Fibroblast of lung (primary cell): ENCODE data around the gene STYXL2. TPM values are rescaled to one million over a fixed set of nuclear protein-coding genes. Genes with fewer than 3 reads are reported as not detected.

Source experiments
- DNase-seq, 2 donors: peaks; one replicate each; pipeline versions ENCODE4 v3.0.0 to v3.0.0-alpha.2; 2010; ENCODE audit warnings: low read depth in 2 of 2
- H2AFZ ChIP-seq: 2 replicates; pipeline ENCODE4 v1.5.1; 2012; ENCODE audit warnings: low read length, control low read depth, inconsistent platforms
- H3K27ac ChIP-seq: 2 replicates; pipeline ENCODE4 v1.5.1; 2011; ENCODE audit warnings: low read length, control low read depth; ENCODE audit not compliant: insufficient read depth
- H3K27me3 ChIP-seq: 2 replicates; pipeline ENCODE4 v1.5.1; 2011; ENCODE audit warnings: mild to moderate bottlenecking, low read length; ENCODE audit not compliant: control insufficient read depth, insufficient read depth
- H3K36me3 ChIP-seq: 2 replicates; pipeline ENCODE4 v1.5.1; 2011; ENCODE audit warnings: low read length; ENCODE audit not compliant: control insufficient read depth, insufficient read depth
- H3K4me1 ChIP-seq: 2 replicates; pipeline ENCODE4 v1.5.1; 2011; ENCODE audit warnings: low read length; ENCODE audit not compliant: control insufficient read depth, insufficient read depth; ENCODE audit errors: extremely low read depth
- H3K4me2 ChIP-seq: 2 replicates; pipeline ENCODE4 v1.5.1; 2011; ENCODE audit warnings: low read length, control low read depth; ENCODE audit not compliant: insufficient read depth; ENCODE audit errors: extremely low read depth
- H3K4me3 ChIP-seq, 4 experiments: fragments of 200-600 bp in 1 of 4; sonication (generic) in 1 of 4; replicated peaks in 1 of 4; 2 replicates each; pipeline ENCODE4 v1.5.1; 2011 to 2016; ENCODE audit warnings: low read length in 4 of 4, low read depth in 3 of 4, mild to moderate bottlenecking in 3 of 4, control low read depth in 2 of 4, inconsistent platforms in 1 of 4, mixed read lengths in 1 of 4; ENCODE audit not compliant: insufficient read depth in 1 of 4; ENCODE audit errors: control extremely low read depth in 1 of 4
- H3K79me2 ChIP-seq: 2 replicates; pipeline ENCODE4 v1.5.1; 2012; ENCODE audit warnings: mild to moderate bottlenecking, low read length, inconsistent platforms; ENCODE audit not compliant: control insufficient read depth, insufficient read depth
- H3K9ac ChIP-seq: 2 replicates; pipeline ENCODE4 v1.5.1; 2011; ENCODE audit warnings: mild to moderate bottlenecking, low read length, control low read depth; ENCODE audit not compliant: insufficient read depth
- H3K9me3 ChIP-seq: 2 replicates; pipeline ENCODE4 v1.5.1; 2012; ENCODE audit warnings: low read depth, low read length; ENCODE audit not compliant: control insufficient read depth, insufficient read depth
- H4K20me1 ChIP-seq: 2 replicates; pipeline ENCODE4 v1.5.1; 2011; ENCODE audit warnings: low read length; ENCODE audit not compliant: control insufficient read depth, insufficient read depth; ENCODE audit errors: extremely low read depth
- CTCF ChIP-seq, 2 donors: IDR thresholded peaks in 1 of 2; conservative IDR thresholded peaks in 1 of 2; 1 replicate in 1 of 2; 2 replicates in 1 of 2; pipeline ENCODE4 v1.5.1; 2011 to 2012; ENCODE audit warnings: low read length in 2 of 2, control low read depth in 1 of 2, inconsistent platforms in 1 of 2, low read depth in 1 of 2, mild to moderate bottlenecking in 1 of 2
- EZH2 ChIP-seq: IDR thresholded peaks from 2 replicates; pipeline ENCODE4 v1.5.1; 2012; ENCODE audit warnings: low read length, control low read depth, mild to moderate bottlenecking; ENCODE audit errors: missing control alignments
- polyA plus RNA-seq, 2 donors: library from polyadenylated mRNA; depleted of rRNA in 1 of 2; stranded (reverse) in 1 of 2; unstranded in 1 of 2; fragments of >200 nt; gene quantifications; 2 replicates each; pipeline ENCODE4 v1.2.1, GENCODE V29; 2011 to 2012; ENCODE audit warnings: missing spikeins in 1 of 2
- total RNA-seq: library from RNA; depleted of rRNA; stranded (reverse); fragments of >200 nt; gene quantifications from 2 replicates; pipeline ENCODE4 v1.2.1, GENCODE V29; 2014

STYXL2 gene
- total and polyA plus RNA-seq, 2 donors (not counting 1 experiment from before 2014, with no cell fraction given), result not detected

GRCh38 chr1:167054531-167054930 is 39.3 kb upstream of the STYXL2 start:
- Histone ChIP-seq H3K9ac (no peak overlapping the region), H4K20me1 (no peaks in the 10 kb centered on the region), H3K9me3 (no peaks in the 10 kb centered on the region), H3K4me3 (no peak overlapping the region), H3K36me3 (no peaks in the 10 kb centered on the region), H3K79me2 (no peaks in the 10 kb centered on the region), H2AFZ (no peak overlapping the region), H3K4me1 (peaks cover 3% of the 10 kb centered on the region), H3K27me3 (no peaks in the 10 kb centered on the region), H3K4me2 (no peak overlapping the region), H3K27ac (no peak overlapping the region)
- DNase-seq, result no peak
- TF ChIP-seq CTCF (conservative IDR thresholded peaks at IDR 0.05 in 1 of 2, IDR thresholded peaks at IDR 0.05 in 1 of 2; ENCODE audit: low read depth in 1 of 2, low read length in 2 of 2), result no peak
- no peak for TF ChIP-seq EZH2

- H3K9ac ChIP-seq, result no peak overlapping the region
- H3K36me3 ChIP-seq, result no peaks in the 10 kb centered on the region
- no peak overlapping the region for H3K4me3 ChIP-seq
- H3K27me3 ChIP-seq, result no peaks in the 10 kb centered on the region
- H4K20me1 ChIP-seq, result no peaks in the 10 kb centered on the region
- no peaks in the 10 kb centered on the region for H3K9me3 ChIP-seq
- H3K4me2 ChIP-seq, result no peak overlapping the region
- no peaks in the 10 kb centered on the region for H3K79me2 ChIP-seq
- H3K4me1 ChIP-seq, result peaks cover 3% of the 10 kb centered on the region
- H3K27ac ChIP-seq, result no peak overlapping the region
- DNase-seq, result no peak
- no peak overlapping the region for H2AFZ ChIP-seq
- TF ChIP-seq EZH2, result no peak
- TF ChIP-seq CTCF (conservative IDR thresholded peaks at IDR 0.05 in 1 of 2, IDR thresholded peaks at IDR 0.05 in 1 of 2; ENCODE audit: low read depth in 1 of 2, low read length in 2 of 2), result no peak
Measured at GRCh38 chr1:167054946-167055630, 38.8 kb upstream of the STYXL2 start.

- H4K20me1 ChIP-seq, result no peaks in the 10 kb centered on the region
- H3K9me3 ChIP-seq, result no peaks in the 10 kb centered on the region
- H3K4me1 ChIP-seq, result peaks cover 3% of the 10 kb centered on the region
- no peak for DNase-seq
- no peak overlapping the region for H3K27ac ChIP-seq
- H3K79me2 ChIP-seq, result no peaks in the 10 kb centered on the region
- H3K9ac ChIP-seq, result no peak overlapping the region
- no peak overlapping the region for H3K4me3 ChIP-seq
- H3K4me2 ChIP-seq, result no peak overlapping the region
- TF ChIP-seq EZH2, result no peak
- TF ChIP-seq CTCF (conservative IDR thresholded peaks at IDR 0.05 in 1 of 2, IDR thresholded peaks at IDR 0.05 in 1 of 2; ENCODE audit: low read depth in 1 of 2, low read length in 2 of 2), result no peak
- H3K27me3 ChIP-seq, result no peaks in the 10 kb centered on the region
- no peak overlapping the region for H2AFZ ChIP-seq
- H3K36me3 ChIP-seq, result no peaks in the 10 kb centered on the region
Measured at GRCh38 chr1:167056529-167057231, 37.2 kb upstream of the STYXL2 start.
